Progenitor cell of endocrine pancreas (in vitro differentiated cells): ENCODE measurements around the gene ACSF3. TPM values are rescaled to one million over a fixed set of nuclear protein-coding genes. Genes with fewer than 3 reads are reported as not detected.

Experiments
- DNase-seq: peaks from one replicate; pipeline ENCODE4 v3.0.0; 2021; ENCODE audit warnings: low spot score; ENCODE audit not compliant: unreplicated experiment
- H3K27ac Mint-ChIP-seq: 2 replicates; pipeline ENCODE4 v1.8.0; 2021; ENCODE audit warnings: mild to moderate bottlenecking, moderate library complexity, mixed read lengths
- H3K27me3 Mint-ChIP-seq: 2 replicates; pipeline ENCODE4 v1.8.0; 2021; ENCODE audit warnings: mixed read lengths
- H3K36me3 Mint-ChIP-seq: 2 replicates; pipeline ENCODE4 v1.8.0; 2022; ENCODE audit warnings: mixed read lengths; ENCODE audit not compliant: insufficient read depth
- H3K4me1 Mint-ChIP-seq: 2 replicates; pipeline ENCODE4 v1.8.0; 2021; ENCODE audit warnings: low read depth, mixed read lengths
- H3K4me3 Mint-ChIP-seq: 2 replicates; pipeline ENCODE4 v1.8.0; 2021; ENCODE audit warnings: low read depth, mild to moderate bottlenecking, moderate library complexity, mixed read lengths
- H3K9me3 Mint-ChIP-seq: 2 replicates; pipeline ENCODE4 v1.8.0; 2021; ENCODE audit warnings: low read depth, mixed read lengths
- CTCF ChIP-seq: fragments of 200-600 bp; sonication (generic); IDR thresholded peaks from one replicate; pipeline ENCODE4 v1.5.0; 2021; ENCODE audit warnings: antibody characterized with exemption, mild to moderate bottlenecking; ENCODE audit not compliant: unreplicated experiment
- total RNA-seq: library from RNA; stranded (reverse); gene quantifications from 2 replicates; pipeline ENCODE4 v1.2.1, GENCODE V29; 2021

Gene ACSF3
- total RNA-seq, 1 donor from 2014 or later: 31.3 TPM

- TF ChIP-seq CTCF: no peak
- DNase-seq: no peak
- Mint-ChIP-seq H3K4me3 (no peak overlapping the region), H3K4me1 (no peaks in the 10 kb centered on the region), H3K27ac (no peak overlapping the region), H3K27me3 (no peaks in the 10 kb centered on the region), H3K36me3 (peaks cover 20% of the 10 kb centered on the region), H3K9me3 (peaks cover 7% of the 10 kb centered on the region)
These were observed 51.9 kb downstream of the ACSF3 start for GRCh38 chr16:89145406-89146161.

GRCh38 chr16:89146211-89147005 lies 52.8 kb downstream of the ACSF3 start:
- DNase-seq: no peak
- H3K36me3 Mint-ChIP-seq: peaks cover 27% of the 10 kb centered on the region
- peaks cover 7% of the 10 kb centered on the region for H3K9me3 Mint-ChIP-seq
- H3K4me3 Mint-ChIP-seq: no peak overlapping the region
- H3K27me3 Mint-ChIP-seq: no peaks in the 10 kb centered on the region
- TF ChIP-seq CTCF: no peak
- no peak overlapping the region for H3K27ac Mint-ChIP-seq
- no peaks in the 10 kb centered on the region for H3K4me1 Mint-ChIP-seq

- no peaks in the 10 kb centered on the region for H3K4me1 Mint-ChIP-seq
- peaks cover 29% of the 10 kb centered on the region for H3K36me3 Mint-ChIP-seq
- no peaks in the 10 kb centered on the region for H3K27me3 Mint-ChIP-seq
- H3K9me3 Mint-ChIP-seq: peaks cover 7% of the 10 kb centered on the region
- no peak overlapping the region for H3K27ac Mint-ChIP-seq
- no peak for DNase-seq
- TF ChIP-seq CTCF: no peak
- no peak overlapping the region for H3K4me3 Mint-ChIP-seq
These were observed 53.6 kb downstream of the ACSF3 start for GRCh38 chr16:89147085-89147817.

GRCh38 chr16:89149386-89149785 lies 55.7 kb downstream of the ACSF3 start:
- H3K27ac Mint-ChIP-seq: no peak overlapping the region
- peaks cover 7% of the 10 kb centered on the region for H3K9me3 Mint-ChIP-seq
- H3K36me3 Mint-ChIP-seq: peaks cover 29% of the 10 kb centered on the region
- H3K4me3 Mint-ChIP-seq: no peak overlapping the region
- no peaks in the 10 kb centered on the region for H3K27me3 Mint-ChIP-seq
- no peak for TF ChIP-seq CTCF
- no peak for DNase-seq
- no peaks in the 10 kb centered on the region for H3K4me1 Mint-ChIP-seq
